Spinal cord (tissue), 10 donors: ENCODE results near the gene TSPYL1. TPM values are rescaled to one million over a fixed set of nuclear protein-coding genes. Genes with fewer than 3 reads are reported as not detected.

Source experiments
- DNase-seq, 6 donors: peaks; one replicate each; pipeline versions ENCODE4 v3.0.0 to v3.0.0-alpha.2; 2013 to 2015; ENCODE audit warnings: low spot score in 6 of 6, low read depth in 4 of 6
- H3K27ac ChIP-seq: one replicate; pipeline ENCODE4 v1.5.1; 2013; ENCODE audit warnings: low read depth, low read length, control low read depth
- H3K27me3 ChIP-seq: one replicate; pipeline ENCODE4 v1.6.1; 2013; ENCODE audit warnings: low read length; ENCODE audit not compliant: control insufficient read depth, insufficient read depth
- H3K36me3 ChIP-seq: one replicate; pipeline ENCODE4 v1.6.1; 2013; ENCODE audit warnings: low read length; ENCODE audit not compliant: control insufficient read depth, insufficient read depth
- H3K4me1 ChIP-seq: one replicate; pipeline ENCODE4 v1.6.1; 2013; ENCODE audit warnings: low read length; ENCODE audit not compliant: control insufficient read depth, insufficient read depth
- H3K4me3 ChIP-seq: one replicate; pipeline ENCODE4 v1.5.1; 2013; ENCODE audit warnings: low read depth, low read length, control low read depth
- H3K9me3 ChIP-seq: one replicate; pipeline ENCODE4 v1.6.1; 2013; ENCODE audit warnings: low read length; ENCODE audit not compliant: control insufficient read depth, insufficient read depth
- WGBS: methylation state at CpG from one replicate; pipeline ENCODE4 v1.1.5; 2013; ENCODE audit warnings: missing lambda C conversion rate; ENCODE audit not compliant: insufficient coverage; 5-methylcytosine and 5-hydroxymethylcytosine counted together
- polyA plus RNA-seq, 2 donors: library from polyadenylated mRNA; unstranded; fragments of 120-200 nt; gene quantifications; one replicate each; pipeline ENCODE4 v1.2.1, GENCODE V29; 2013; ENCODE audit not compliant: insufficient read length in 2 of 2
- total RNA-seq, 2 donors: library from RNA; depleted of rRNA in 1 of 2; stranded (reverse); fragments of 120-200 nt in 1 of 2; fragments of >200 nt in 1 of 2; gene quantifications; one replicate each; pipeline versions ENCODE4 v1.2.3 to v1.2.4, GENCODE V29; 2013 to 2014
- donor health status: healthy.

Gene TSPYL1
- total and polyA plus RNA-seq, 4 donors = 80.5 to 131 (median 123) TPM

- DNase-seq = no peak
- WGBS = 100% methylated on average over 1 of the region's 2 CpGs
- Histone ChIP-seq H3K27me3 (no peaks in the 10 kb centered on the region), H3K9me3 (no peaks in the 10 kb centered on the region), H3K36me3 (no peaks in the 10 kb centered on the region), H3K27ac (no peak overlapping the region), H3K4me3 (no peak overlapping the region), H3K4me1 (no peaks in the 10 kb centered on the region)
Measured at GRCh38 chr6:116316772-116317467, 37.2 kb upstream of the TSPYL1 start.

GRCh38 chr6:116314878-116315277 lies 35.1 kb upstream of the TSPYL1 start:
- Histone ChIP-seq H3K27ac (no peak overlapping the region), H3K4me3 (no peak overlapping the region), H3K27me3 (no peaks in the 10 kb centered on the region), H3K36me3 (no peaks in the 10 kb centered on the region), H3K4me1 (no peaks in the 10 kb centered on the region), H3K9me3 (no peaks in the 10 kb centered on the region)
- DNase-seq = no peak

GRCh38 chr6:116314218-116314617 lies 34.5 kb upstream of the TSPYL1 start:
- H3K36me3 ChIP-seq = no peaks in the 10 kb centered on the region
- no peaks in the 10 kb centered on the region for H3K4me1 ChIP-seq
- no peak overlapping the region for H3K4me3 ChIP-seq
- DNase-seq = no peak
- no peak overlapping the region for H3K27ac ChIP-seq
- H3K9me3 ChIP-seq = no peaks in the 10 kb centered on the region
- no peaks in the 10 kb centered on the region for H3K27me3 ChIP-seq

- Histone ChIP-seq H3K27me3 (no peaks in the 10 kb centered on the region), H3K36me3 (no peaks in the 10 kb centered on the region), H3K27ac (no peak overlapping the region), H3K4me3 (no peak overlapping the region), H3K9me3 (no peaks in the 10 kb centered on the region), H3K4me1 (no peaks in the 10 kb centered on the region)
- DNase-seq = no peak
- WGBS = 86% methylated on average over 1 of the region's 2 CpGs
Measured at GRCh38 chr6:116313101-116313776, 33.5 kb upstream of the TSPYL1 start.

- Histone ChIP-seq H3K36me3 (no peaks in the 10 kb centered on the region), H3K27ac (no peak overlapping the region), H3K4me1 (no peaks in the 10 kb centered on the region), H3K27me3 (no peaks in the 10 kb centered on the region), H3K4me3 (no peak overlapping the region), H3K9me3 (no peaks in the 10 kb centered on the region)
- DNase-seq = no peak
- 50% methylated on average over 2 of the region's 2 CpGs for WGBS
Measured at GRCh38 chr6:116309657-116310056, 29.9 kb upstream of the TSPYL1 start.

- H3K9me3 ChIP-seq = no peaks in the 10 kb centered on the region
- H3K27ac ChIP-seq = no peak overlapping the region
- H3K4me3 ChIP-seq = no peak overlapping the region
- no peaks in the 10 kb centered on the region for H3K27me3 ChIP-seq
- H3K4me1 ChIP-seq = no peaks in the 10 kb centered on the region
- H3K36me3 ChIP-seq = no peaks in the 10 kb centered on the region
- DNase-seq = no peak
Measured at GRCh38 chr6:116309001-116309400, 29.3 kb upstream of the TSPYL1 start.

GRCh38 chr6:116307633-116308032 lies 27.9 kb upstream of the TSPYL1 start:
- Histone ChIP-seq H3K27ac (no peak overlapping the region), H3K4me3 (no peak overlapping the region), H3K4me1 (no peaks in the 10 kb centered on the region), H3K27me3 (no peaks in the 10 kb centered on the region), H3K9me3 (no peaks in the 10 kb centered on the region), H3K36me3 (no peaks in the 10 kb centered on the region)
- WGBS = no CpG with 5 or more reads among the region's 1 CpG
- no peak for DNase-seq

- H3K4me3 ChIP-seq = no peak overlapping the region
- H3K36me3 ChIP-seq = no peaks in the 10 kb centered on the region
- no CpG with 5 or more reads among the region's 1 CpG for WGBS
- DNase-seq = no peak
- H3K9me3 ChIP-seq = no peaks in the 10 kb centered on the region
- no peak overlapping the region for H3K27ac ChIP-seq
- H3K27me3 ChIP-seq = no peaks in the 10 kb centered on the region
- H3K4me1 ChIP-seq = no peaks in the 10 kb centered on the region
Measured at GRCh38 chr6:116307001-116307400, 27.3 kb upstream of the TSPYL1 start.

- no peak for DNase-seq
- Histone ChIP-seq H3K4me3 (no peak overlapping the region), H3K36me3 (no peaks in the 10 kb centered on the region), H3K4me1 (no peaks in the 10 kb centered on the region), H3K27ac (no peak overlapping the region), H3K27me3 (no peaks in the 10 kb centered on the region), H3K9me3 (no peaks in the 10 kb centered on the region)
Measured at GRCh38 chr6:116304538-116305097, 24.9 kb upstream of the TSPYL1 start.

GRCh38 chr6:116301104-116301503 lies 21.4 kb upstream of the TSPYL1 start:
- H3K4me3 ChIP-seq = no peak overlapping the region
- H3K27ac ChIP-seq = peak overlapping the region; percentile 47
- no peaks in the 10 kb centered on the region for H3K4me1 ChIP-seq
- no peak for DNase-seq
- H3K36me3 ChIP-seq = no peaks in the 10 kb centered on the region
- no peaks in the 10 kb centered on the region for H3K27me3 ChIP-seq
- 57% methylated on average over 1 of the region's 3 CpGs for WGBS
- H3K9me3 ChIP-seq = no peaks in the 10 kb centered on the region
